NCI-H460 (cell line): ENCODE measurements around the gene BPIFB3. TPM values are rescaled to one million over a fixed set of nuclear protein-coding genes. Genes with fewer than 3 reads are reported as not detected.
"Not testable (repeated sequence)": the region's sequence is repeated elsewhere in the genome, so short reads cannot be mapped to it uniquely, and the experiment has no call there.

Experiments
- DNase-seq: peaks from one replicate; pipeline ENCODE4 v3.0.0-alpha.2; 2016; ENCODE audit warnings: low read depth; ENCODE audit errors: extremely low read depth
- total RNA-seq: library from RNA; depleted of rRNA; stranded (reverse); fragments of >200 nt; shearing (Covaris generic); gene quantifications from 2 replicates; pipeline ENCODE4 v1.2.3, GENCODE V29; 2014

The BPIFB3 gene
- total RNA-seq, 1 experiment from 2014 or later: not detected

GRCh38 chr20:33082546-33082945, 28.8 kb downstream of the BPIFB3 start:
- DNase-seq: no peak

GRCh38 chr20:33083544-33084340, 30.0 kb downstream of the BPIFB3 start:
- DNase-seq: no peak

GRCh38 chr20:33084722-33085121, 31.0 kb downstream of the BPIFB3 start:
- DNase-seq: no peak

- DNase-seq: no peak
These were observed 32.5 kb downstream of the BPIFB3 start for GRCh38 chr20:33086052-33086722.

GRCh38 chr20:33091147-33091546, 37.4 kb downstream of the BPIFB3 start:
- DNase-seq: no peak

GRCh38 chr20:33091693-33092092, 38.0 kb downstream of the BPIFB3 start:
- no peak for DNase-seq

GRCh38 chr20:33092361-33092760, 38.7 kb downstream of the BPIFB3 start:
- no peak for DNase-seq

GRCh38 chr20:33093074-33093473, 39.4 kb downstream of the BPIFB3 start:
- no peak for DNase-seq

GRCh38 chr20:33093582-33093981, 39.9 kb downstream of the BPIFB3 start:
- no peak for DNase-seq

GRCh38 chr20:33095249-33095648, 41.5 kb downstream of the BPIFB3 start:
- no peak for DNase-seq

GRCh38 chr20:33095902-33096584, 42.3 kb downstream of the BPIFB3 start:
- DNase-seq: peak; percentile 69

- DNase-seq: no peak
These were observed 43.3 kb downstream of the BPIFB3 start for GRCh38 chr20:33097001-33097400.

GRCh38 chr20:33099843-33100538, 46.3 kb downstream of the BPIFB3 start:
- DNase-seq: no peak

- DNase-seq: no peak
These were observed 49.9 kb downstream of the BPIFB3 start for GRCh38 chr20:33103556-33103955.

GRCh38 chr20:33104336-33104735, 50.6 kb downstream of the BPIFB3 start:
- no peak for DNase-seq

GRCh38 chr20:33105316-33105924, 51.7 kb downstream of the BPIFB3 start:
- DNase-seq: no peak

- not testable (repeated sequence) for DNase-seq
These were observed 52.4 kb downstream of the BPIFB3 start for GRCh38 chr20:33106058-33106620.

- no peak for DNase-seq
These were observed 55.0 kb downstream of the BPIFB3 start for GRCh38 chr20:33108661-33109060.

- DNase-seq: no peak
These were observed 56.6 kb downstream of the BPIFB3 start for GRCh38 chr20:33110147-33110825.

GRCh38 chr20:33111306-33111705, 57.6 kb downstream of the BPIFB3 start:
- DNase-seq: no peak
